Measurements from ENCODE around the gene HDGFL1. TPM values are rescaled to one million over a fixed set of nuclear protein-coding genes. Genes with fewer than 3 reads are reported as not detected.

Gene HDGFL1
- total and polyA plus RNA-seq, 8 donors = not detected

DNA sequence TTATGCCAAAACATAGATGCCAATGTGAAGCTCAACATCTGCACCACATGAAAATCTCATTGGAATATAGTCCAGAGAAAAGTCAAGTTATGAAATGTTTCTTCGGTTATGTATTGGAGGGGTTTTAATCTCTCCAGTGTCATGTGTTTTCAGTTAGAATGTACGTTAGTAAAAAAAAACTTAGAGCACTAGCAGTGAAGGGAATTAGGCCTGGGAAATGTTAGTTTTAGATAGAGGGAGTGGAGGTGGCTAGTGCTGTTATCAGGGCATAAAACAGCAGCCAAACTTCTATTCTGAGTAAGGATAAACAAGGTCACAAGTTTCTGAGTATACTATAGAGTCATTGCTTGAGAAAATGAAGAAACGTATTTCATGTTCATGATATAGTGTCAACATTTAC, 42.9 kb downstream of the HDGFL1 start:
- H3K4me3 ChIP-seq = no peak overlapping the region
- DNase-seq (no peak), ATAC-seq (no peak)
- no peaks in the 10 kb centered on the region for H3K4me1 ChIP-seq
- peaks cover 0 to 9% of the 10 kb centered on the region in 2 donors for H3K9me3 ChIP-seq
- intact Hi-C loops (cut with DNase I) = no loop called here
- H3K27ac ChIP-seq = peak overlapping the region in 1 of 2 donors; percentile 19
- no peaks in the 10 kb centered on the region for H3K27me3 ChIP-seq
- no peak for TF ChIP-seq CTCF (IDR thresholded peaks at IDR 0.05)
- H3K36me3 ChIP-seq = no peaks in the 10 kb centered on the region

GRCh38 chr6:22613051-22613450, 43.7 kb downstream of the HDGFL1 start:
- no peak for DNase-seq
- Histone ChIP-seq H3K36me3 (no peaks in the 10 kb centered on the region), H3K27ac (no peak overlapping the region), H3K9me3 (peaks cover 0 to 17% of the 10 kb centered on the region in 2 donors), H3K27me3 (no peaks in the 10 kb centered on the region), H3K4me3 (no peak overlapping the region), H3K4me1 (no peaks in the 10 kb centered on the region)
- TF ChIP-seq CTCF (IDR thresholded peaks at IDR 0.05) = no peak
- ATAC-seq = no peak
- intact Hi-C loops (cut with DNase I) = no loop called here

- peak; percentile 49 for ATAC-seq
- no peak for TF ChIP-seq CTCF (IDR thresholded peaks at IDR 0.05)
- Histone ChIP-seq H3K27me3 (no peaks in the 10 kb centered on the region), H3K4me1 (no peaks in the 10 kb centered on the region), H3K9me3 (peaks cover 3 to 23% of the 10 kb centered on the region in 2 donors), H3K4me3 (no peak overlapping the region), H3K36me3 (no peaks in the 10 kb centered on the region), H3K27ac (peak overlapping the region in 1 of 2 donors; percentile 49)
- intact Hi-C loops (cut with DNase I) = no loop called here
- DNase-seq = peak in 1 of 4 donors; percentile 44
Measured at GRCh38 chr6:22613695-22614094, 44.3 kb downstream of the HDGFL1 start.

DNA sequence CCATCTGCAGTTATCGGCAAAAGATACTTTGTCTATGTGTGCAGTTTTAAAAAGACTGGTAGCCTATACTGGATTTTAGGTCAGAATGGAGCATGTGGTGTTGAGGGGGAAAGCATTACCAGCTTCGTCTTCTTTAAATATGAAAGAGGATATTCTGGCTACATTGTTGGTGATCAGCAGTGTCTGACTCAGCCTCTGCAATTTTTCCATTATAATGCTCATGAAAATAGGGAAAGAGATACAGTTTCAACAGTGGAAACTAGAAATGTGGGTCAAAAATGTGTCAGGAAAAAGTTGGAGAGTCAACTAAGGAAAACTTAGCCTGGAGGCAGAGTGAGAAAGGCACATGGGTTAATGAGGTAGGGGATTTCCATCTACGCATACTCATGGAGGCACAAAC, 45.2 kb downstream of the HDGFL1 start:
- TF ChIP-seq CTCF (IDR thresholded peaks at IDR 0.05) = no peak
- Histone ChIP-seq H3K4me1 (no peaks in the 10 kb centered on the region), H3K27me3 (no peaks in the 10 kb centered on the region), H3K27ac (peak overlapping the region in 1 of 2 donors; percentile 49), H3K4me3 (no peak overlapping the region), H3K36me3 (no peaks in the 10 kb centered on the region), H3K9me3 (peaks cover 3 to 28% of the 10 kb centered on the region in 2 donors)
- peak; percentile 34 for ATAC-seq
- intact Hi-C loops (cut with DNase I) = no loop called here
- no peak for DNase-seq

DNA sequence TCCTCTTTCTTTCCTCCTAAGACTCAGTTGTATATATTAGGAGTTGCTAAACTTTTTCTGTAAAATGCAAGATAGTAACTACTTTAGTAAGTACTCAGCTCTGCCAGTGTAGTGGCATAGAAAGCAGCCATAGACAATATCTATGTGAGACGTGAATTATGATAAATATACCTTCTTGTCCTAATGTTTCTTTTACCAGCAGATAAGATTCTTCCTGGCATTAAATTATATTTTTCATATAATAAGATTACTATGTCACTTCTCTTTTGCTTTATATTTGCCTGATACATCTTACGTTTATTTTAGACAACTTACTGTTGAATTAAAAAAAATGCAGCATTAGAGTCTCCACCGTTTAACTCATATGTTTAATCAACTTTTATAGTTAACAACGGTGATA, 51.7 kb downstream of the HDGFL1 start:
- TF ChIP-seq CTCF (IDR thresholded peaks at IDR 0.05) = no peak
- Histone ChIP-seq H3K36me3 (no peaks in the 10 kb centered on the region), H3K4me3 (no peak overlapping the region), H3K4me1 (no peaks in the 10 kb centered on the region), H3K27ac (no peak overlapping the region), H3K27me3 (no peaks in the 10 kb centered on the region), H3K9me3 (peaks cover 3 to 28% of the 10 kb centered on the region in 2 donors)
- ATAC-seq (no peak), DNase-seq (no peak)
- intact Hi-C loops (cut with DNase I) = no loop called here

Data from left lung (tissue), 10 donors.